ENCODE measurements around the gene MDM4.

DNA sequence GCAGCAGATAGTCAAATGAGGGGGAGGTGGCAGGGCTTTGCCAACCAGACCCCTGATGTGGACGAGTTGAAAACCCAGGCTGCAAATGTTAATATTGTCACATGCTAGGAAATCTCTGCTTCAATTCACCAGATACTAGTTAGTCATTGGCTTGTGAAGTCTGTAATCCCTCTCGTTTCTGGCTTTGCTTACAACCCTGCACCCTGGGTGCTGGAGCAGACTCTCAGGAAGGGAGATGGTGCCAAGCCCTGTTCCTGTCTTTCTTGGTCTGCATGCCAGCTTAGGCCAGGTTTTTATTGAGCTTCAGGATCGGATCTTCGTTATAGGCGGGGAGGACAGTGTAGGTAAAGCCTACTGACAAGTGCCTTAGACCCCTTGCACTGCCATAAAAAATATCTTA is 53.3 kb downstream of the MDM4 start:
- TF ChIP-seq, protein P1, sequence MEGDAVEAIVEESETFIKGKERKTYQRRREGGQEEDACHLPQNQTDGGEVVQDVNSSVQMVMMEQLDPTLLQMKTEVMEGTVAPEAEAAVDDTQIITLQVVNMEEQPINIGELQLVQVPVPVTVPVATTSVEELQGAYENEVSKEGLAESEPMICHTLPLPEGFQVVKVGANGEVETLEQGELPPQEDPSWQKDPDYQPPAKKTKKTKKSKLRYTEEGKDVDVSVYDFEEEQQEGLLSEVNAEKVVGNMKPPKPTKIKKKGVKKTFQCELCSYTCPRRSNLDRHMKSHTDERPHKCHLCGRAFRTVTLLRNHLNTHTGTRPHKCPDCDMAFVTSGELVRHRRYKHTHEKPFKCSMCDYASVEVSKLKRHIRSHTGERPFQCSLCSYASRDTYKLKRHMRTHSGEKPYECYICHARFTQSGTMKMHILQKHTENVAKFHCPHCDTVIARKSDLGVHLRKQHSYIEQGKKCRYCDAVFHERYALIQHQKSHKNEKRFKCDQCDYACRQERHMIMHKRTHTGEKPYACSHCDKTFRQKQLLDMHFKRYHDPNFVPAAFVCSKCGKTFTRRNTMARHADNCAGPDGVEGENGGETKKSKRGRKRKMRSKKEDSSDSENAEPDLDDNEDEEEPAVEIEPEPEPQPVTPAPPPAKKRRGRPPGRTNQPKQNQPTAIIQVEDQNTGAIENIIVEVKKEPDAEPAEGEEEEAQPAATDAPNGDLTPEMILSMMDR (IDR thresholded peaks at IDR 0.05) = no peak
- no peak for TF ChIP-seq POLR2A (IDR thresholded peaks at IDR 0.05)
